Measurements from ENCODE around the gene SLC38A7.
A peak's percentile ranks its signal among the peaks of the same experiment; 100 is the strongest.
"Not testable (repeated sequence)": the region's sequence is repeated elsewhere in the genome, so short reads cannot be mapped to it uniquely, and the experiment has no call there.

The SLC38A7 gene

DNA sequence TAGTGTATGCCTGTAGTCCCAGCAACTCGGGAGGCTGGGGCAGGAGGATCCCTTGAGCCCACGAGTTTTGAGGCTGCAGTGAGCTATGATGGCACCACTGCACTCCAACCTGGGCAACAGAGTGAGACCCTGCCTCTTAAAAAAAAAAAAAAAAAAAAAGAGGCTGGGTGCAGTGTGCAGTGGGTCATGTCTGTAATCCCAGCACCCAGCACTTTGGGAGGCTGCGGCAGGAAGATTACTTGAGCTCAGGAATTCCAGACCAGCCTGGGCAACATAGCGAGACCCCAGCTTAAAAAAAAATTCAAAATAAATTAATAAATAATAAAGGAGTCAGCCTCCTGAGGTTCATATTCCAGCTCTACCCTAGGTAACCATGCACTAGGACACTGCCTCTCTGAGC lies 45.3 kb downstream of the SLC38A7 start:
- H2BK12ac ChIP-seq (ENCODE audit: low read length in 2 of 2) = no peak overlapping the region
- H3K23ac ChIP-seq (ENCODE audit: low read length in 2 of 2) = no peak overlapping the region
- H3K36me3 ChIP-seq (ENCODE audit: control insufficient read depth in 1 of 2, insufficient read depth in 2 of 2, low read depth in 1 of 2, low read length in 2 of 2) = no peaks in the 10 kb centered on the region
- WGBS = 70% methylated on average over 2 of the region's 4 CpGs
- no peak overlapping the region for H3K18ac ChIP-seq (ENCODE audit: low read depth in 1 of 2, low read length in 2 of 2)
- H2BK15ac ChIP-seq (ENCODE audit: low read depth, poor library complexity, severe bottlenecking) = no peak overlapping the region
- H3K4ac ChIP-seq (ENCODE audit: low read depth in 1 of 2, low read length in 2 of 2) = no peak overlapping the region
- H3K9ac ChIP-seq (ENCODE audit: low read length) = no peak overlapping the region
- no peak overlapping the region for H2BK120ac ChIP-seq (ENCODE audit: low read depth, low read length)
- H2AK5ac ChIP-seq (ENCODE audit: low read length, severe bottlenecking) = no peak overlapping the region
- no peak overlapping the region for H3K4me3 ChIP-seq (ENCODE audit: insufficient read depth in 1 of 2, low read depth in 1 of 2, low read length in 2 of 2)
- peaks cover 2% of the 10 kb centered on the region for H3K4me1 ChIP-seq (ENCODE audit: control insufficient read depth, insufficient read depth, low read depth, low read length)
- H3K14ac ChIP-seq (ENCODE audit: low read length in 2 of 2) = no peak overlapping the region
- no peak overlapping the region for H3K27ac ChIP-seq (ENCODE audit: low read length, poor library complexity, severe bottlenecking)
- no peaks in the 10 kb centered on the region for H3K9me3 ChIP-seq (ENCODE audit: control insufficient read depth, low read length)
- H4K91ac ChIP-seq (ENCODE audit: low read length) = no peak overlapping the region
- H3K79me1 ChIP-seq (replicated peaks; ENCODE audit: low read length, poor library complexity, severe bottlenecking) = no peaks in the 10 kb centered on the region
- no peak for DNase-seq
- no peak overlapping the region for H3K4me2 ChIP-seq (ENCODE audit: low read length, poor library complexity, severe bottlenecking)
- H2BK5ac ChIP-seq (ENCODE audit: low read depth, low read length, poor library complexity, severe bottlenecking) = no peak overlapping the region
- peak overlapping the region; percentile 19 for H4K8ac ChIP-seq (ENCODE audit: low read length)
- H3K27me3 ChIP-seq (ENCODE audit: control insufficient read depth in 1 of 2, insufficient read depth in 1 of 2, low read length in 2 of 2) = no peaks in the 10 kb centered on the region
- H2AFZ ChIP-seq (ENCODE audit: low read depth, low read length) = no peak overlapping the region

DNA sequence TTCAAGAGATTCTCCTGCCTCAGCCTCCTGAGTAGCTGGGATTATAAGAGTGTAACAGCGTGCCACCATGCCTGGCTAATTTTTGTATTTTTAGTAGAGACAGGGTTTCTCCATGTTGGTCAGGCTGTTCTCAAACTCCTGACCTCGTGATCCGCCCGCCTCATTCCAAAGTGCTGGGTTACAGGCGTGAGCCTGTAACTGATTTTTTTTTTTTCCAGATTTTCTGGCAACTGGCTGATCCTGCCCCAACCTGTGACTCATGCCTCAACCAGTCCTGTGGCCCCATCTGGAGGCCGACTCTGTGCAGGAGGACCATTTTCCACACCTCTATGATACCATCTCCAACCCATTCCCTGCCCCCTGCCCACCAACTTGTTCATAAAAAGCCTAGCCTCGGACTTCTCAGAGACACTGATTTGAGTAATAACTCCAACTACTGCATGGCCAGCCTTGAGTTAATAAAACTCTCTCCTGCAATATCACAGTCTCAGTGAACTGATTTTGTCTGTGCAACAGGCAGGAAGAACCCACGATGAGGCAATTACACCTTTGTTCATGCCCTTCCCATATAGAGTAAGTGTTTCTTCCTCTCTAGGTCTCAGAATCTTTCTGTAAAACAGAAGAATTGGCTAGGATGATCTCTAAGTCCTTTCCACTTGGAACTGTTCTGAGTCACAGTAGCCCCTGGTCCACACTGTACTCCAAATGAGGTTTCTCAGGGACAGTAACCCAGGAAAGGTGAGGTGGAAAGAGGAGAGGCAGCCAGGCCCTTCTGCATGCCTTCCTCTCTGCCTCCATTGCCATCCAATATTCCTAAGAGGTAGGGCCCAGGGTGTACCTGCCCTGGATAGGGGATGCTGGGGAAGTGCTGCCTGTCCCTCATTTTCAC lies 46.2 kb downstream of the SLC38A7 start:
- Histone ChIP-seq H3K4ac (ENCODE audit: low read depth in 1 of 2, low read length in 2 of 2) (peak overlapping the region in 1 of 2 experiments; percentile 67), H3K14ac (ENCODE audit: low read length in 2 of 2) (peak overlapping the region in 1 of 2 experiments; percentile 51), H2BK15ac (ENCODE audit: low read depth, poor library complexity, severe bottlenecking) (no peak overlapping the region), H2AK5ac (ENCODE audit: low read length, severe bottlenecking) (peak overlapping the region; percentile 64), H2BK120ac (ENCODE audit: low read depth, low read length) (no peak overlapping the region), H3K9me3 (ENCODE audit: control insufficient read depth, low read length) (no peaks in the 10 kb centered on the region), H4K8ac (ENCODE audit: low read length) (no peak overlapping the region), H3K79me1 (replicated peaks; ENCODE audit: low read length, poor library complexity, severe bottlenecking) (no peaks in the 10 kb centered on the region), H3K9ac (ENCODE audit: low read length) (peak overlapping the region; percentile 66), H2BK5ac (ENCODE audit: low read depth, low read length, poor library complexity, severe bottlenecking) (no peak overlapping the region), H3K27ac (ENCODE audit: low read length, poor library complexity, severe bottlenecking) (no peak overlapping the region), H2AFZ (ENCODE audit: low read depth, low read length) (no peak overlapping the region), H3K27me3 (ENCODE audit: control insufficient read depth in 1 of 2, insufficient read depth in 1 of 2, low read length in 2 of 2) (no peaks in the 10 kb centered on the region), H2BK12ac (ENCODE audit: low read length in 2 of 2) (peak overlapping the region; percentile 7 to 93), H4K91ac (ENCODE audit: low read length) (no peak overlapping the region), H3K4me3 (ENCODE audit: insufficient read depth in 1 of 2, low read depth in 1 of 2, low read length in 2 of 2) (no peak overlapping the region), H3K4me1 (ENCODE audit: control insufficient read depth, insufficient read depth, low read depth, low read length) (peaks cover 2% of the 10 kb centered on the region), H3K4me2 (ENCODE audit: low read length, poor library complexity, severe bottlenecking) (no peak overlapping the region), H3K36me3 (ENCODE audit: control insufficient read depth in 1 of 2, insufficient read depth in 2 of 2, low read depth in 1 of 2, low read length in 2 of 2) (no peaks in the 10 kb centered on the region), H3K23ac (ENCODE audit: low read length in 2 of 2) (no peak overlapping the region), H3K18ac (ENCODE audit: low read depth in 1 of 2, low read length in 2 of 2) (peak overlapping the region in 1 of 2 experiments; percentile 80)
- 46% methylated on average over 7 of the region's 8 CpGs for WGBS
- peak; percentile 80 for DNase-seq

DNA sequence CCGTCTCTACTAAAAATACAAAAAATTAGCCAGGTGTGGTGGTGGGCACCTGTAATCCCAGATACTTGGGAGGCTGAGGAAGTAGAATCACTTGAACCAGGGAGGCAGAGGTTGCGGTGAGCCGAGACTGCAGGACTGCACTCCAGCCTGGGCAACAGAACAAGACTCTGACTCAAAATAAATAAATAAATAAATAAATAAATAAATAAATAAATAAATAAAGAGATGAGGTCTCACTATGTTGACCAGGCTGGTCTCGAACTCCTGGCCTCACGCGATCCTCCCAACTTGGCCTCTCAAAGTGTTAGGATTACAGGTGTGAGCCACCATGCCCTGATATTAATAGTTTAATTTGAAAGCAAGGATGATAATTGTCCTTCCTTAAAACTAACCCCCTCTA lies 47.5 kb downstream of the SLC38A7 start:
- not testable (repeated sequence) for H2AK5ac ChIP-seq (ENCODE audit: low read length, severe bottlenecking); H3K4me2 ChIP-seq (ENCODE audit: low read length, poor library complexity, severe bottlenecking); H3K4ac ChIP-seq (ENCODE audit: low read depth in 1 of 2, low read length in 2 of 2); H3K79me1 ChIP-seq (replicated peaks; ENCODE audit: low read length, poor library complexity, severe bottlenecking); H3K36me3 ChIP-seq (ENCODE audit: control insufficient read depth in 1 of 2, insufficient read depth in 2 of 2, low read depth in 1 of 2, low read length in 2 of 2); H2BK5ac ChIP-seq (ENCODE audit: low read depth, low read length, poor library complexity, severe bottlenecking); H4K91ac ChIP-seq (ENCODE audit: low read length); H3K9ac ChIP-seq (ENCODE audit: low read length); H2BK120ac ChIP-seq (ENCODE audit: low read depth, low read length); H3K18ac ChIP-seq (ENCODE audit: low read depth in 1 of 2, low read length in 2 of 2); H3K4me3 ChIP-seq (ENCODE audit: insufficient read depth in 1 of 2, low read depth in 1 of 2, low read length in 2 of 2); H3K9me3 ChIP-seq (ENCODE audit: control insufficient read depth, low read length); H2BK15ac ChIP-seq (ENCODE audit: low read depth, poor library complexity, severe bottlenecking); H3K14ac ChIP-seq (ENCODE audit: low read length in 2 of 2); H3K23ac ChIP-seq (ENCODE audit: low read length in 2 of 2); H2BK12ac ChIP-seq (ENCODE audit: low read length in 2 of 2); H3K4me1 ChIP-seq (ENCODE audit: control insufficient read depth, insufficient read depth, low read depth, low read length); H3K27ac ChIP-seq (ENCODE audit: low read length, poor library complexity, severe bottlenecking); DNase-seq; H2AFZ ChIP-seq (ENCODE audit: low read depth, low read length); H3K27me3 ChIP-seq (ENCODE audit: control insufficient read depth in 1 of 2, insufficient read depth in 1 of 2, low read length in 2 of 2)
- 89% methylated on average over 5 of the region's 6 CpGs for WGBS
- H4K8ac ChIP-seq (ENCODE audit: low read length) = peak overlapping the region; percentile 37

DNA sequence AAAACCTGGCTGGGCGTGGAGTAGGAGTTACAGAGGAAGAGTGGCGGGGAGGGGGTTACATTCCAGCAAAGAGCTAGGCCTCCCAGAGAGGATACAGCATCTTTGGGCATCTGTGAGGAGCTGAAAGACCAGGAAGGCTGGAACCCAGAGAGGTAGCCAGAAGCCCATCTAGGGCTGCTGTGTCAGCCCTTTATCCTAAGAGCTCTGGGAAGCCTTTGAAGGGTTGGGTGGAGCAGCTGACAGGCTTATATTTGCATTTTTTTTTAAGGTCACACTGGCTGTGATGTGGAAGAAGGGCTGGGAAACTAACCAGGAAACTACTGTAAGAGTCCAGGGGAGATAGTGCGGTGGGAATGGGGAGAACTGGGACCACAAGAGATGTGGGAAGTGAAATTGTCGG lies 48.1 kb downstream of the SLC38A7 start:
- Histone ChIP-seq H3K4me3 (ENCODE audit: insufficient read depth in 1 of 2, low read depth in 1 of 2, low read length in 2 of 2) (no peak overlapping the region), H3K27me3 (ENCODE audit: control insufficient read depth in 1 of 2, insufficient read depth in 1 of 2, low read length in 2 of 2) (no peaks in the 10 kb centered on the region), H3K4me1 (ENCODE audit: control insufficient read depth, insufficient read depth, low read depth, low read length) (peaks cover 2% of the 10 kb centered on the region), H2BK15ac (ENCODE audit: low read depth, poor library complexity, severe bottlenecking) (no peak overlapping the region), H3K27ac (ENCODE audit: low read length, poor library complexity, severe bottlenecking) (no peak overlapping the region), H2BK12ac (ENCODE audit: low read length in 2 of 2) (no peak overlapping the region), H3K14ac (ENCODE audit: low read length in 2 of 2) (no peak overlapping the region), H3K9me3 (ENCODE audit: control insufficient read depth, low read length) (no peaks in the 10 kb centered on the region), H3K36me3 (ENCODE audit: control insufficient read depth in 1 of 2, insufficient read depth in 2 of 2, low read depth in 1 of 2, low read length in 2 of 2) (no peaks in the 10 kb centered on the region), H2BK120ac (ENCODE audit: low read depth, low read length) (no peak overlapping the region), H3K4ac (ENCODE audit: low read depth in 1 of 2, low read length in 2 of 2) (no peak overlapping the region), H4K91ac (ENCODE audit: low read length) (no peak overlapping the region), H3K23ac (ENCODE audit: low read length in 2 of 2) (no peak overlapping the region), H3K79me1 (replicated peaks; ENCODE audit: low read length, poor library complexity, severe bottlenecking) (no peaks in the 10 kb centered on the region), H2BK5ac (ENCODE audit: low read depth, low read length, poor library complexity, severe bottlenecking) (no peak overlapping the region), H2AK5ac (ENCODE audit: low read length, severe bottlenecking) (no peak overlapping the region), H3K18ac (ENCODE audit: low read depth in 1 of 2, low read length in 2 of 2) (no peak overlapping the region), H3K4me2 (ENCODE audit: low read length, poor library complexity, severe bottlenecking) (no peak overlapping the region), H4K8ac (ENCODE audit: low read length) (no peak overlapping the region), H2AFZ (ENCODE audit: low read depth, low read length) (no peak overlapping the region), H3K9ac (ENCODE audit: low read length) (no peak overlapping the region)
- no peak for DNase-seq
- 80% methylated on average over 4 of the region's 4 CpGs for WGBS
